ENCODE results near the gene GLB1L.

The GLB1L gene

GRCh38 chr2:219221957-219222518, 23.2 kb downstream of the GLB1L start:
- no peak for DNase-seq

- no peak for DNase-seq
Measured at GRCh38 chr2:219220652-219221402, 24.4 kb downstream of the GLB1L start.

GRCh38 chr2:219219784-219220532, 25.3 kb downstream of the GLB1L start:
- DNase-seq: no peak

GRCh38 chr2:219218732-219219701, 26.2 kb downstream of the GLB1L start, which contains the start of gene ABCB6:
Gene ABCB6 (minus strand): TSS chr2:219218958. CDS start chr2:219218673, 285 bp downstream.
- peak; percentile 90 for DNase-seq

- no peak for DNase-seq
Measured at GRCh38 chr2:219218217-219218731, 27.0 kb downstream of the GLB1L start.

GRCh38 chr2:219216535-219216915, 28.7 kb downstream of the GLB1L start:
- no peak for DNase-seq

GRCh38 chr2:219215871-219216534, 29.2 kb downstream of the GLB1L start:
- DNase-seq: no peak

- DNase-seq: no peak
Measured at GRCh38 chr2:219214786-219215185, 30.5 kb downstream of the GLB1L start.

GRCh38 chr2:219214141-219214540, 31.1 kb downstream of the GLB1L start:
- DNase-seq: no peak

GRCh38 chr2:219213486-219214071, 31.7 kb downstream of the GLB1L start:
- no peak for DNase-seq

- no peak for DNase-seq
Measured at GRCh38 chr2:219213026-219213415, 32.2 kb downstream of the GLB1L start.

- no peak for DNase-seq
Measured at GRCh38 chr2:219210886-219211362, 34.3 kb downstream of the GLB1L start.

GRCh38 chr2:219210196-219210885, 34.9 kb downstream of the GLB1L start:
- no peak for DNase-seq

- DNase-seq: no peak
Measured at GRCh38 chr2:219209236-219210195, 35.7 kb downstream of the GLB1L start.

GRCh38 chr2:219207884-219208740, 37.1 kb downstream of the GLB1L start:
- no peak for DNase-seq

GRCh38 chr2:219207134-219207883, 37.9 kb downstream of the GLB1L start:
- no peak for DNase-seq

GRCh38 chr2:219206328-219207133, 38.7 kb downstream of the GLB1L start, which contains the start of gene ZFAND2B:
Gene ZFAND2B (plus strand): TSS chr2:219206782. CDS start chr2:219206988, 206 bp downstream.
- DNase-seq: peak; percentile 94 to 95

All from CD4-positive, alpha-beta T cell treated with Interleukin-4 for 1 hour (primary cell).